Measurements from ENCODE around the gene MRO. TPM values are rescaled to one million over a fixed set of nuclear protein-coding genes. Genes with fewer than 3 reads are reported as not detected.

Gene MRO
- total RNA-seq, 1 experiment from 2014 or later: 0.84 TPM

GRCh38 chr18:50830544-50830943 is 10.7 kb upstream of the MRO start:
- Histone ChIP-seq H2AFZ (ENCODE audit: low read depth, low read length, poor library complexity, severe bottlenecking) (no peak overlapping the region), H4K20me1 (ENCODE audit: insufficient read depth) (no peaks in the 10 kb centered on the region), H3K4me2 (ENCODE audit: low read length) (no peak overlapping the region), H3K27me3 (ENCODE audit: insufficient read depth, low read length) (no peaks in the 10 kb centered on the region), H3K27ac (ENCODE audit: low read depth, low read length) (no peak overlapping the region), H3K4me1 (ENCODE audit: control insufficient read depth in 1 of 2, insufficient read depth in 2 of 2, low read length in 2 of 2) (no peaks in the 10 kb centered on the region), H3K36me3 (ENCODE audit: control insufficient read depth in 1 of 2, insufficient read depth in 2 of 2, low read length in 2 of 2) (no peaks in the 10 kb centered on the region), H3K9me3 (ENCODE audit: control insufficient read depth in 1 of 2, insufficient read depth in 1 of 2, low read depth in 1 of 2, low read length in 2 of 2) (no peaks in the 10 kb centered on the region), H3K79me2 (ENCODE audit: insufficient read depth, low read length) (no peaks in the 10 kb centered on the region), H3K9ac (ENCODE audit: low read length) (no peak overlapping the region), H3K9me2 (ENCODE audit: insufficient read depth) (no peaks in the 10 kb centered on the region), H3K4me3 (replicated peaks in 1 of 2; ENCODE audit: low read depth in 1 of 2, low read length in 2 of 2) (no peak overlapping the region)
- ChIA-PET RAD21 (ENCODE audit: low non-redundant PET in 1 of 2, low total read pairs in 2 of 2, uncharacterized antibody in 2 of 2, unreplicated experiment in 2 of 2) (no interaction called here), POLR2A (no interaction called here), CTCF (no interaction called here)
- DNase-seq (ENCODE audit: low read depth, low spot score) (no peak), ATAC-seq (no peak)
- intact Hi-C loops (cut with micrococcal nuclease): no loop called here
- TF ChIP-seq RAD21 (IDR thresholded peaks at IDR 0.05; ENCODE audit: low read depth) (no peak), FOSL1 (IDR thresholded peaks at IDR 0.05; ENCODE audit: low read depth) (no peak), EGR1 (IDR thresholded peaks at IDR 0.05; ENCODE audit: low read depth) (no peak), JUND (IDR thresholded peaks at IDR 0.05) (no peak)
- no TSS peak for BruUV-seq (replicated peaks)

GRCh38 chr18:50829644-50830043 is 9.8 kb upstream of the MRO start:
- DNase-seq (ENCODE audit: low read depth, low spot score): no peak
- H3K27ac ChIP-seq (ENCODE audit: low read depth, low read length): no peak overlapping the region
- intact Hi-C loops (cut with micrococcal nuclease): no loop called here
- no peak overlapping the region for H3K4me2 ChIP-seq (ENCODE audit: low read length)
- CTCF ChIA-PET: no interaction called here
- no peaks in the 10 kb centered on the region for H3K9me3 ChIP-seq (ENCODE audit: control insufficient read depth in 1 of 2, insufficient read depth in 1 of 2, low read depth in 1 of 2, low read length in 2 of 2)
- BruUV-seq (replicated peaks): no TSS peak
- no peaks in the 10 kb centered on the region for H3K79me2 ChIP-seq (ENCODE audit: insufficient read depth, low read length)
- no peaks in the 10 kb centered on the region for H3K9me2 ChIP-seq (ENCODE audit: insufficient read depth)
- H3K36me3 ChIP-seq (ENCODE audit: control insufficient read depth in 1 of 2, insufficient read depth in 2 of 2, low read length in 2 of 2): no peaks in the 10 kb centered on the region
- TF ChIP-seq FOSL1 (IDR thresholded peaks at IDR 0.05; ENCODE audit: low read depth) (no peak), RAD21 (IDR thresholded peaks at IDR 0.05; ENCODE audit: low read depth) (no peak), SRF (IDR thresholded peaks at IDR 0.05; ENCODE audit: low read depth) (no peak), ZNF274 (IDR thresholded peaks at IDR 0.05; ENCODE audit: low read depth, low read length) (no peak), CBX3 (IDR thresholded peaks at IDR 0.05; ENCODE audit: low read depth) (no peak), ZFX (IDR thresholded peaks at IDR 0.05) (no peak)
- POLR2A ChIA-PET: no interaction called here
- H4K20me1 ChIP-seq (ENCODE audit: insufficient read depth): no peaks in the 10 kb centered on the region
- no peak for ATAC-seq
- no peak overlapping the region for H3K4me3 ChIP-seq (replicated peaks in 1 of 2; ENCODE audit: low read depth in 1 of 2, low read length in 2 of 2)
- RAD21 ChIA-PET (ENCODE audit: low non-redundant PET in 1 of 2, low total read pairs in 2 of 2, uncharacterized antibody in 2 of 2, unreplicated experiment in 2 of 2): no interaction called here
- no peak overlapping the region for H3K9ac ChIP-seq (ENCODE audit: low read length)
- no peaks in the 10 kb centered on the region for H3K27me3 ChIP-seq (ENCODE audit: insufficient read depth, low read length)
- no peaks in the 10 kb centered on the region for H3K4me1 ChIP-seq (ENCODE audit: control insufficient read depth in 1 of 2, insufficient read depth in 2 of 2, low read length in 2 of 2)
- H2AFZ ChIP-seq (ENCODE audit: low read depth, low read length, poor library complexity, severe bottlenecking): no peak overlapping the region

Measured in HCT116 (cell line).